Epithelial cell of esophagus (primary cell): ENCODE results near the gene APLNR.
A peak's percentile ranks its signal among the peaks of the same experiment; 100 is the strongest.

Source experiments
- DNase-seq: peaks from one replicate; pipeline ENCODE4 v3.0.0; 2010; ENCODE audit warnings: low read depth
- H3K4me3 ChIP-seq: 2 replicates; pipeline ENCODE4 v1.5.1; 2011; ENCODE audit warnings: mild to moderate bottlenecking, low read length, control low read depth
- CTCF ChIP-seq: IDR thresholded peaks from 2 replicates; pipeline ENCODE4 v1.5.1; 2011; ENCODE audit warnings: low read depth, mild to moderate bottlenecking, low read length, control low read depth, inconsistent platforms; ENCODE audit not compliant: insufficient read depth; ENCODE audit errors: missing control alignments

Gene APLNR

GRCh38 chr11:57263351-57263750 lies 26.3 kb upstream of the APLNR start:
- no peak for TF ChIP-seq CTCF
- no peak overlapping the region for H3K4me3 ChIP-seq
- no peak for DNase-seq

- H3K4me3 ChIP-seq, result no peak overlapping the region
- TF ChIP-seq CTCF, result no peak
- no peak for DNase-seq
Observed at GRCh38 chr11:57262157-57262556, 25.1 kb upstream of the APLNR start.

GRCh38 chr11:57260937-57261783 lies 24.1 kb upstream of the APLNR start:
- no peak for DNase-seq
- H3K4me3 ChIP-seq, result no peak overlapping the region
- no peak for TF ChIP-seq CTCF

GRCh38 chr11:57256119-57256518 lies 19.1 kb upstream of the APLNR start:
- TF ChIP-seq CTCF, result no peak
- no peak overlapping the region for H3K4me3 ChIP-seq
- no peak for DNase-seq

GRCh38 chr11:57255618-57256017 lies 18.6 kb upstream of the APLNR start:
- no peak for TF ChIP-seq CTCF
- H3K4me3 ChIP-seq, result no peak overlapping the region

GRCh38 chr11:57254631-57255030 lies 17.6 kb upstream of the APLNR start:
- H3K4me3 ChIP-seq, result no peak overlapping the region
- no peak for DNase-seq
- TF ChIP-seq CTCF, result no peak

More at GRCh38 chr11:57255618-57256017, 18.6 kb upstream of the APLNR start:
- peak; percentile 80 for DNase-seq

GRCh38 chr11:57251491-57252104 lies 14.5 kb upstream of the APLNR start:
- no peak overlapping the region for H3K4me3 ChIP-seq
- DNase-seq, result peak; percentile 24
- no peak for TF ChIP-seq CTCF
